SK-N-MC (cell line): ENCODE data around the gene CR1L.

Experiments used
- EZH2 ChIP-seq: fragments of 200-600 bp; sonication (generic); IDR thresholded peaks from one replicate; pipeline ENCODE4 v1.6.1; 2017; ENCODE audit warnings: antibody characterized with exemption
- POLR2AphosphoS5 ChIP-seq: IDR thresholded peaks from 2 replicates; pipeline ENCODE4 v1.6.1; 2012; ENCODE audit warnings: mild to moderate bottlenecking, low read depth, low read length, borderline replicate concordance

DNA sequence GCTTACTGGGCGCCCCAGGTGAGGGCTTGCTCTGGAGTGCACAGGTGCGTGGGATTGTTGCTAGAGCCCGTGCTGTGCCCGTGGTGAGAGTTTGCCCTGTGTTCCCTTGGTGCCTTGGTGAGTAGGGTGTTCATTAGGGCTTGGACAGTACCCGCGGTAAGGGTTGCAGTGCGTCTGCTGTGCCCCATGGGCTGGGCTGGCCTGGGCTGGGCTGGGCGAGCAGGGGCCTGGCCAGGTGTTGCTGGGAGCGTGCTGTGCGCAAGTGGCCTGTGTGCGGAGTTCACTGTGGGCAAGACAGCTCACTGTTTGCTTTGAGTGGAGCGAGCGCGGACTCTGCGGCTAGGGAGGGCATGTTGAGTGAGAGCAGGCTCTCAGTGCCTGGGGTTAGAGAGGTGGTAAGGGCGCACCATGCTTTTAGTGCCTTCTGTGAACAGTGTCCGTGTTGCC is 725 bp downstream of the CR1L start:
- TF ChIP-seq POLR2AphosphoS5 (no peak), EZH2 (no peak)
